Activated CD8-positive, alpha-beta memory T cell treated with anti-CD3 and anti-CD28 coated beads, Interleukin-2, amount 50 U/mL, for 1 hour (primary cell): ENCODE data around the gene LRRC3B.

Experiments used
- DNase-seq: peaks from one replicate; pipeline ENCODE4 v3.0.0-alpha.2; 2020; ENCODE audit errors: extremely low read depth

The LRRC3B gene

DNA sequence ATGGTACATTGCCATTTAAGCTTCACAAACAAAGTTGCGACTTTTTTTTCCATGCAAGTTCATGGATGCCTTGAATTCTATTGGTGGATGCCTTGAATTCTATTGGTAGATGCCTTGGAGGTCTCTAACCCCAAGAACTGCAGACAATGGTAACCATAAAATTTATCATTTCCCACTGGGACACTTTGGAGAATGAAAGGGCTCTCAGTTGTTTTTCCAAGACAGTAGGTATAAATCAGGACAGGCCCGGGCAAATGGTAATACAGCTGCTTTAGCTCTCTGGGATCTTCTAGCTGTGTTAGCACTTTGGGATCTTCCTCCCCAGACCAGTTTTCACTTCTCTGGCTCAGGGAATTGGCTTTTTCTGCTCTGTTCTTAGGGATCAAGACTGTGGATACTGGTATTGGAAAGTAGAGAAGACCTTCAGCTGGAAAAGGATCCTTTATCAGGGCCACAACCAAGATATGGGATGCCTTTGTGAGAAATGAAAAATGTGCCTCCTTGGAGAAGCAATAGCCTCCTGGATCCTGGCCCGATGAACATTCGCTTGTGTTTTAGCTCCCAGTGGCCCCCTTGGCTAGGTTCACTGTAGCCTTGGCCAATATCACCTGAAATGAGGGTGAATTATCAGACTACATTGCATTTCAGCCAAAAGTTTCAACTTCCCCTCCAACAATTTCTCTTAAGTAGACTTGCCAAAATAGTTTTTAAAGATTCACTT, 8.3 kb downstream of the LRRC3B start:
- DNase-seq: no peak

GRCh38 chr3:26631390-26631738, 8.8 kb downstream of the LRRC3B start:
- no peak for DNase-seq

- DNase-seq: no peak
Measured at GRCh38 chr3:26634601-26635000, 12.0 kb downstream of the LRRC3B start.

DNA sequence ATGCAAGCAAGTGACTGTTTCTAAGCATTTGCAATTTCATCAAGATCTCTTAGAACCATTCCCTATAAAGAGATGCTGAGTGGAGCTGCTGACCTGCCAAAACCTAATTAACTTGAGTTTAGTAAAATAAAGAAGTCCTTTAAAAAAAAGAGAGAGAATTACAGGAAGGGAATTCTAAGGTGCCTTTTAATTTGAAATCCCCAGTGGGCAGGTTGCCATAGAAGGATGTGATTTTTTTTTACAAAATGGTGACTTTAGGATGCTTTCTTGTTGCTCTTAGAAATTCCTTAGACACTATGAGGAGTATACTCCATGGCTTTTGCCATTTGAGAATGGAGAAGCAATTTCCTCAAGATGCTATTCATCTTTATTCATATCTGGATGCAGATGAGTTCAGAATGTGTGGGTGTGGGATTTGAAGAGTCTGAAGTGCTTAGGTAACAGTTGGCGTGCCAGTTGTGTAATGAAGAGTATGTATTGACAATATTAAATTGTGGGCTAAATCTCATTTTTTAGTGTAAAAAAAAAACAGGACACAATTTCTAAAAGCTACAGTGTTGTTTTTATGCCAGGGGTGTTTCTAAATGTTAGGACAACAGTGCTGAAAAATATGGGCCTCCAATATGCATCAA, 13.6 kb downstream of the LRRC3B start:
- no peak for DNase-seq

DNA sequence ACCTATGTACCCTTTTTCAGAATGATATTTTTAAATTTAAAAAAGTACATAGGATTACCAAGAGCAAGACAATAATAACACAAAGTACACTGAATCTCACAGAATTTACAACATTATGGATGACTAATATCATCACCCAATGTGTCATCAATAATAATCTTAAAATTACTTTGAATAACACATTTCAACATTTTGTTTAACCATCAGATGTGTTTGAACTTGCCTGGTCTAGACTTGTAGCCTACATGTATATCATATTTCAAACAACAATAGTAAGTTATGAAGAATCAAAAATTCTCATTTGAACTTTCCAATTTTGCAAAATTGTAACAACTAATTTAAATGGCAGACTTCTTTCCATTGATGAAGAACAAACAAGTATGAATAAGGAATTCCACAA, 15.1 kb downstream of the LRRC3B start:
- no peak for DNase-seq

DNA sequence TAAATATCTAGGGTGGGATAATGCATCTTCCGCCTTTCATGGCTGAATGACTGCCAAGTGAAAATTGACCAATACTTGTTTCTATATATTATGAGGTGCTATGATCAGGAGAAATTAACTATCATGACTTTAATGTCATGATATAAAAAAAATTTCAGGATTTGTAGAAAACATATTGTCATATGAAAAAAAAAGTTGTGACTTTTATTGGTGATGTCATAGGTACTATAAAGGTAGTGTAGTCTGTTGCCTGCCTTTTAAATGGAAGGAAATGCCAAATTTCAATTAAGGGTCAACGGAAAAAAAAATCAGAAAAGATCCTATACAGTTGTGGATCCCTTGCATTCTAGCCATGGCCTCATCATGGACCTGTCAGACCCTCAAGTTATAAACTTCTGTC, 15.5 kb downstream of the LRRC3B start:
- DNase-seq: no peak

- DNase-seq: no peak
Measured at GRCh38 chr3:26639339-26639738, 16.8 kb downstream of the LRRC3B start.

DNA sequence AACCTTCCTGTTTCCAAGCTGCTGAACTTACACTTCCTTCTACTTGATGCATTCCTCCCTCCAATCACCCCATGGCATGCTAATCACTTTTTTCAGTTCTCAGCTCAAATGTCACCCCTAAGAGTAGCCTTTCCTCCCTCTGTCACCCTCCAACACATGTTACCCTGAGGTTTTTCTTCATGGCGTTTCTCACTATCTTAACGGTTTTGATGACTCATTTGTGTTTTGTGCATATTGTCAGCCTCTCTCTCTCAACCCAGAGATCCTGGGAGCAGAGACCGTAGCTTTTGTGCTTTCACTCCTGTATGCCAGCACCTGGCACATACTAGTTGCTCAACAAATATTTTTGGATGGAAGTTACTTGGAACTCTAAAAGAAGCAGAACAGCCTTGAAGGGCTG, 24.5 kb downstream of the LRRC3B start:
- DNase-seq: no peak

- DNase-seq: no peak
Measured at GRCh38 chr3:26648461-26648860, 25.9 kb downstream of the LRRC3B start.

- DNase-seq: no peak
Measured at GRCh38 chr3:26652164-26652563, 29.6 kb downstream of the LRRC3B start.

DNA sequence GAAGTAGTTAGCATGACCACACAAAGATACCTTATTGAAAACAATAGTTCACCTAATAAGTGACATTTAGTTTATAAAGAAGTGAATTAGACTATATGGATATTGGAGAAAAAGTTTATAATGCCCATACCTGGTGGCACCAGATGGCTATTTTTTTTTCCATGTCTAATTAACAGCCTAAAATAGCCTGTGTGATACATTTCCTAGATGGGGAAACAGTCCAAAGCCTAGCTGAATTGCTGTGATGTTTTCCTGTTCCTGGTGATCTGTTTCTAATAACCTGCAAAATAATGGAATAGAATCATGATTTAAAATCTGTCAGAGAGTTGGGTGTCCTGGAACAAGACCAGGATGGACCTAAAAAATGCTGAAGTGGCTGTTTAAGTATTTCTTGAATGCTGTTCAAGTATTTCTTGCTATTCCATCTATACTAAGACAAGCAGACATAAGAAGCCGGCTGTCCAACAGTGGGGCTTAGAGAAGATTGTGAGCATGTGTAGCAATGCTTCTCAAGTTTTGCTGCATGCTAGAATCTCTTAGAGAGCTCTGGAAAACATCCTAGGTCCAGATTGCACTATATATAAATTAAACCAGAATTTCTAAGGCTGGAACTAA, 31.3 kb downstream of the LRRC3B start:
- DNase-seq: no peak

GRCh38 chr3:26655231-26655630, 32.7 kb downstream of the LRRC3B start:
- DNase-seq: no peak

- no peak for DNase-seq
Measured at GRCh38 chr3:26657348-26657976, 34.9 kb downstream of the LRRC3B start.

DNA sequence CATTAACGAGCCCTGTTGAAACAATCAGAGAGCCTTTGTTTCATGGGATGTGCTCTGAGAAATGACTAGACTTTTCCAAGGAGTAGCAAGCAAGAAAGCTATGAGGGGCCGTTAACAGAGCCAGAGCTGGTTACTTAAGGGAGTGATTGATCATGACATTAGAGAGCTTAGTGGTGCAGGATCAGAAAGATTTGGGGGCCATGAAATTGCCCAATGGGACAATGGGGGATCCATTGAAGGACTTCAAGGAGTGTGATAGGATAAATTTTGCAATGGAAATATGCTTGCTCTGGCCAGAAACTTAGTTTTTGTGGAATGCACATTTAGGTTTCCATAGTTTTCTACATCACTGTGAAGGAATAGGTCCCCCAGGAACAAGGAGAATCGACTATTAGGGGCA, 45.6 kb downstream of the LRRC3B start:
- DNase-seq: no peak

DNA sequence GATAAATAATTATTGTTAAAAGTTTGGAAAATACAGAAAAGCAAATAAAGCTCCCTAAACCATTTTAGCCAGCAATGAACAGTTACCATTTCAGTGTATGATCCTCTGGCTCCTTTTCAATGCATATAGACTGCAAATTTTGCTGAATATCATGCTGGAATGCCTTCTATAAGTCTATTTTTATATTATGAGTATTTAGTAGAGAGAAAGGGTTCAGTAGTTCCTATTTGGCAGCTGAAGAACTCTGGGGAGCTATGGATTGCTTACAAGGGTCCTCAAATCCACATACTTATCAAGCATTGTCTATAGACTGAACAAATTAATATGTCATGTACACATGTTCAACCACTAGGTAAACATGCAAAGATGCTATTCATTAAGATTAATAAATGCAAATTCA, 46.1 kb downstream of the LRRC3B start:
- DNase-seq: no peak

DNA sequence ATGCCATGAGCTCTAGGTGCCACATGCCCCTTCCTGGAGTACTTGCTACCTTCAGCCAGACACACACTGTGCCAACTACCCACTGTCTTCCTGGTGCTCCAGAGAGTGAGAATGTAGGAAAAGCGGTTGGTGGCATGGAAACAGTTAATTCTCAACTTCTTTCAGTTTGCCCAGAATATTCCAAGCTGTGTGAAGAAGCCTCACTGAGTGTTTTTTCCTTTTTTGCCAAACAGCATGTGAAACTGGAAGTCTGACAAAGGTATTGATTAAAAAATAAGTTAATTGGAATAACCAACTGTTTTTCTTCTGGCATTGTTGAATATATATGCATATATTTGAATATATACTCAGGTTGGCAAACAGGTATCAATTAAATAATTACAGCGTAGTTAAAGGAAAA, 52.8 kb downstream of the LRRC3B start:
- DNase-seq: no peak

- no peak for DNase-seq
Measured at GRCh38 chr3:26681632-26682031, 59.1 kb downstream of the LRRC3B start.

- no peak for DNase-seq
Measured at GRCh38 chr3:26682406-26682805, 59.8 kb downstream of the LRRC3B start.

- DNase-seq: no peak
Measured at GRCh38 chr3:26683902-26684301, 61.3 kb downstream of the LRRC3B start.

GRCh38 chr3:26687466-26687865, 64.9 kb downstream of the LRRC3B start:
- DNase-seq: no peak

GRCh38 chr3:26699553-26699952, 77.0 kb downstream of the LRRC3B start:
- no peak for DNase-seq

GRCh38 chr3:26703519-26703918, 80.9 kb downstream of the LRRC3B start:
- DNase-seq: no peak

- no peak for DNase-seq
Measured at GRCh38 chr3:26704736-26705135, 82.2 kb downstream of the LRRC3B start.
